HUES64 (cell line): ENCODE data around the gene PTPRZ1.

Experiments
- H3K27ac ChIP-seq: 2 replicates; pipeline ENCODE4 v1.7.0; 2013; ENCODE audit warnings: low read depth, low read length, inconsistent platforms
- H3K27me3 ChIP-seq: 2 replicates; pipeline ENCODE4 v1.6.1; 2013; ENCODE audit warnings: mild to moderate bottlenecking, low read length; ENCODE audit not compliant: insufficient read depth
- H3K36me3 ChIP-seq: 2 replicates; pipeline ENCODE4 v1.6.1; 2013; ENCODE audit warnings: mild to moderate bottlenecking, low read length; ENCODE audit not compliant: insufficient read depth
- H3K4me1 ChIP-seq: 2 replicates; pipeline ENCODE4 v1.6.1; 2013; ENCODE audit warnings: mild to moderate bottlenecking, low read length, moderate library complexity; ENCODE audit not compliant: insufficient read depth
- H3K4me3 ChIP-seq: 2 replicates; pipeline ENCODE4 v1.5.1; 2013; ENCODE audit warnings: mild to moderate bottlenecking, low read length, moderate library complexity
- H3K9ac ChIP-seq: 2 replicates; pipeline ENCODE4 v1.6.1; 2013; ENCODE audit warnings: mild to moderate bottlenecking, low read depth, low read length
- H3K9me3 ChIP-seq: 2 replicates; pipeline ENCODE4 v1.6.1; 2013; ENCODE audit warnings: low read depth, low read length; ENCODE audit not compliant: insufficient read depth
- WGBS: fragments of 150-250, 120-280 bp; methylation state at CpG from one replicate; pipeline ENCODE4 v1.1.7; 2013; ENCODE audit warnings: missing lambda C conversion rate; 5-methylcytosine and 5-hydroxymethylcytosine counted together

The PTPRZ1 gene

DNA sequence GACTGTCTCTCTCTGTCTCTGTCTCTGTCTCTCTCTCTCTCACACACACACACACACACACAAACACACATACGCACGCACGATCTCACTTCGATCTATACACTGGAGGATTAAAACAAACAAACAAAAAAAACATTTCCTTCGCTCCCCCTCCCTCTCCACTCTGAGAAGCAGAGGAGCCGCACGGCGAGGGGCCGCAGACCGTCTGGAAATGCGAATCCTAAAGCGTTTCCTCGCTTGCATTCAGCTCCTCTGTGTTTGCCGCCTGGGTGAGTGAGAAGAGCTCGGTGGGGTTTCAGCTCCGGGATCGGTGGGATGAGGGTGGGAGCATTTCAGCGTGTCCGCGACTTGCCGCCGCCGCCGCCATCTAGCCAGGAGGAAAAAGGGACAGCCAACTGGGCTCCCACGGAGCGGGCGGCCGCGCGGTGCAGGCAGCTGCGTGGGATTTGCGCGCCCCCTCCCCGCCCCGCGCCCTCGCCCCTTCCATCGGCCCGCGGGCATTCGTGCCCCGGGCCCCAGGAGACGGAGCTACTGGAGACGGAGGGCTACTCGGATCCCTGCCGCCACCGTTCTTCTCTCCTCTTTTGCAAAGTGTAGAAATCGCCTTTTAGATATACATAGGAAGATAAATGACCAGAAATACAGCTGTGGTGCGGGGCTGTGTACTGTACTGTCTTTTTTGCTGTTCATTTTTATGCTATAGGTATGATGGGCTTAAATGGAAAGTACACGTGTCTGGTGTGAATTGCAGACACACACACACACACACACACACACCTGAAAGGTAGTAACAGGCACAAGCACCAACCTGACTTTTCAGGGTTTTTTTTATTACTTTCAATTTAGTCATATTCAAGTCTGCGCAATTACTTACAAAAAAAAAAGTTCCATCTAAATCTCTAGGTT is 581 bp downstream of the PTPRZ1 start:
- under 1% methylated on average over 51 of the region's 51 CpGs for WGBS
- Histone ChIP-seq H3K4me3 (peak overlapping the region; percentile 87), H3K9ac (peak overlapping the region; percentile 79), H3K27me3 (peaks cover 5% of the 10 kb centered on the region; the same call in 1 of the 2 replicates), H3K9me3 (no peaks in the 10 kb centered on the region), H3K36me3 (no peaks in the 10 kb centered on the region), H3K4me1 (peaks cover 33% of the 10 kb centered on the region), H3K27ac (peak overlapping the region; percentile 67)

DNA sequence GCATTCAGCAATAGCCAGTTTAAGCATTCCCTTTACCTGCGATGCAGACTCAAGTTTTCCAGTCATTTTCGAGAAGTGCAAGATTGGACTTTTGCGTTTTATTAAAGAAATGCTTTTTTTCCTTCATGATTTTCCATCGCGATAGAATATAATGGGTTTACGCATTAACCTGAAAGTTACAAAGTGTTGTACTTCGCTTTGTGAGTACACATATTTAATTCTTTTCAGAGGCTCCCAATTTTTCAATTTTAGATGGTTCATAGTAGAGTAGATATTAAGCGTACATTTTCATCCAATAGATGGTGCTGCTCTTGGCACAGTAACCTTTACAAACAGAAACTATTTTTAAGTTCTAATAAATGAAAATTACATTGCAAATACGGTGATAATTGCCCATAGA is 1.3 kb downstream of the PTPRZ1 start:
- no peaks in the 10 kb centered on the region for H3K36me3 ChIP-seq
- no peak overlapping the region for H3K27ac ChIP-seq
- WGBS = 7% methylated on average over 8 of the region's 9 CpGs
- H3K9ac ChIP-seq = peak overlapping the region; percentile 79
- H3K9me3 ChIP-seq = no peaks in the 10 kb centered on the region
- peak overlapping the region; percentile 87 for H3K4me3 ChIP-seq
- peaks cover 5% of the 10 kb centered on the region; the same call in 1 of the 2 replicates for H3K27me3 ChIP-seq
- H3K4me1 ChIP-seq = peaks cover 41% of the 10 kb centered on the region

DNA sequence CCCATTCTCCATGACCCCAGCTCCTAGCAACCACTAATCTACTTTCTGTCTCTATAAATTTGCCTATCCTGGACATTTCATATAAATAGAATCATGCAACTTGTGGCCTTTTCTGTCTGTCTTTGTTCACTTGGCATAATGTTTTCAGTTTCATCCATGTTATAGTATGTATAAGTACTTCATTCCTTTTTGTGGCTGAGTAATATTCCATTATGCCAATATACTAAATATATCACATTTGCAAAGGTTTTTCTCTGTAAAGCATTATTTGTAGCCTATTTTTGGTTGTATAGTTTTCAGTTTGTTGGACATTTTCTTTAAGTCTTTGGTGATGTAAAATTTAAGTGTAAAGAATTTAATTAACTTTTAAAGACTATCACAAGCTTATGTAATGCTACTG is 2.2 kb downstream of the PTPRZ1 start:
- peaks cover 5% of the 10 kb centered on the region; the same call in 1 of the 2 replicates for H3K27me3 ChIP-seq
- no peaks in the 10 kb centered on the region for H3K36me3 ChIP-seq
- peaks cover 50% of the 10 kb centered on the region for H3K4me1 ChIP-seq
- no peak overlapping the region for H3K27ac ChIP-seq
- peak overlapping the region; percentile 87 for H3K4me3 ChIP-seq
- no peak overlapping the region for H3K9ac ChIP-seq
- no peaks in the 10 kb centered on the region for H3K9me3 ChIP-seq

DNA sequence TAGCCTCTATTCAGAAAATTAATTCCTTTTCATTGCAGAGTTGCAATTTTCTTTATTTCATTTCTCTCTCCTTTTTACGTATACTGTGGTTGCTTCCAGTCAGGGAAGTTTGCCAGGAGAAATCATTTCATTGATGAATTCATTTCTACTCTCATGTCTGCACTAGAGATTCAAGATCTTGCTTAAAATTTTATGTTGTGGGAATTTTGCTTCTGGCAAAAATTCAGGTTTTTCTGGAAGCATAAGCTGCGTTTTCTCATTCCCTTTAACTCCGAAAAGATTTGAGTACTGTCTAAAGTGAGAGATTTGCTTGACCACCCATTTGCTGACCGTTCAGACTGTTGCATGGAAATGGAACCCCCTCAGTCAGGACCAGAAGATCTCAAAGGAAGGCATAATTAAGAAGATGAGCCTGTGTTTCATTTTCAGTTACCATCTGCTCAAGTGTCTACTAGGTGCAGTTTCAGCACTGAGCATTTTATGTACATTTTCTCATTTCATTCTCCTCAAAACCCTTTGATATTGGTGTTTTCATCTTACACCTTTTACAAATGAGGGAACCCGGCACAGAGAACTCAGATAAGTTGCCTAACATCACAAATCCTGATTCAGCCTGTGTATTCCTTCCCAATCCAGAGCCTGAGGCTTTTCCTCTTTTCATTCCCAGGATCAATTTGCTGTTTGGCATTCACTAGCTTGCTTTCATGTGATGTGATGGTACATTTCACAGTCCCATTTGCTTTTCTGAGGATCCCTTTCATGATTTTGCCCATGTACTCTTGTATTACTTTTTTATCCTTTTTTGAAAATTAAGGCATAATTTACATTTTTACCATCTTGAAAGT is 3.9 kb downstream of the PTPRZ1 start:
- peaks cover 66% of the 10 kb centered on the region for H3K4me1 ChIP-seq
- no peaks in the 10 kb centered on the region for H3K9me3 ChIP-seq
- peaks cover 2% of the 10 kb centered on the region; the same call in 1 of the 2 replicates for H3K36me3 ChIP-seq
- no peak overlapping the region for H3K9ac ChIP-seq
- 82% methylated on average over 5 of the region's 5 CpGs for WGBS
- H3K4me3 ChIP-seq = peak overlapping the region; percentile 87
- H3K27ac ChIP-seq = no peak overlapping the region; the same call in 1 of the 2 replicates
- H3K27me3 ChIP-seq = no peaks in the 10 kb centered on the region

DNA sequence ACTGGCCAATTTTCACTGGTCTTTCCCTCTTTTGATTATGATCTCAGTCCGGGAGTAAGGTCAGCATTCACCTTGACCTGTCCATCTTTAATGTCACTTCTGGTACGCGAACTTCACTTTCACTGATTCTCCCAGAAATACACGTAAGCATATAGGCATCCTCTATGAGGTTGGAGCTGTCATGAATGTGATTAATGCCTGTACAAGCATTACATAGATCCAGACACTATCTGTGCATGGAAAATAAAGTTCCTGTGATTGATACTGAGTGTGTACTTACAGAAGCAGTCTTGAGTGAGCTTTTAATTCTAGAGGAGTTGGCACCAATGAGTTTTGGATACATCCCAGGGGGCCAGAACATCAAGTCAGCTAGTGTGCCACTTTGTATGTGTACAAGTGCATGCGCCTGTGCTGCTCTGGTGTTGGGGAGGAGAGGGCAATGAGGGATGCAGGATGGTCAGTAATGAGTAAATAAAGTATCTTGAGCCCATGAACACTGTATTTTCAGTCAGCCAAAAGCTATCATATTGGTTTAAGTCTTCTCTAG is 6.0 kb downstream of the PTPRZ1 start:
- Histone ChIP-seq H3K9me3 (no peaks in the 10 kb centered on the region), H3K36me3 (peaks cover 2% of the 10 kb centered on the region; the same call in 1 of the 2 replicates), H3K4me1 (peaks cover 76% of the 10 kb centered on the region), H3K4me3 (no peak overlapping the region), H3K27ac (no peak overlapping the region), H3K9ac (no peak overlapping the region), H3K27me3 (no peaks in the 10 kb centered on the region)
- 95% methylated on average over 4 of the region's 5 CpGs for WGBS

DNA sequence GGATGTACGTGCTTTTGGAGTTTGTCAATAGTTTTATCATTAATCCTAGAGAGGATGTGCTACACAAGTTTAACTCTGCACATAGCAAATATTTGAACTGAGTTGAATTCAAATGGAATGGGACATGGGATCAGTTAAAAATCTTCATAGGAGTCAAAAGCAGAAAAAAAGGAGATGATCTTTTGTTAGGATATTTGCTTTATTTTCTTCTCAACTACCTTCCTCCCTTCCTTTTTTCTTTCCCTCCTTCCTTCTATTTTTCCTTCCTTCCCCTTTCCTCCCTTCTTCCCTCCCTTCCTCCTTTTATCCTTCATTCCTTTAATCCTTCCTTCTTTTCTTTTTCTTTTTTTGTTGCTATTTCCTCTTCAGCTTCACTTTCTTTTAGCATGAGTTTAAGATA is 6.6 kb downstream of the PTPRZ1 start:
- Histone ChIP-seq H3K27ac (no peak overlapping the region), H3K9ac (no peak overlapping the region), H3K4me3 (no peak overlapping the region), H3K36me3 (peaks cover 2% of the 10 kb centered on the region; the same call in 1 of the 2 replicates), H3K27me3 (no peaks in the 10 kb centered on the region), H3K9me3 (no peaks in the 10 kb centered on the region), H3K4me1 (peaks cover 82% of the 10 kb centered on the region)
- WGBS = 82% methylated on average over 1 of the region's 1 CpG

DNA sequence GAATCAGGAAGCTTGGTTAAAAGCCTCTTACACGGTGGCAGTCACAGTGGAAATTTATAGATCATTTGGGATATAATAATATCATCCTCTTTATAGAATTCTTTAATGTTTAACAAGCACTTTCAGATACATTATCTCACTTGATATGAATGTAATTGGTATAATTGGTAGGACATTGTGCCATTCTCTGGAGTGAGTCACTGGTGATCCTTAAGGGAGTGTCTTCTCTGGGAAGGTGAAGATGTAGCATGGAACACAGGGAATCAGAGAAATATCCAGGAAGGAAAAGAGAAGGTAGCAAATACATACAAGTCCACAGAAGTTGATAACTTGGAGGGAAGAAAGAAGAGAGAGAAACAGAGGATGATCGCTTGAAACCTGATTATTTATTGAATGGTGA is 9.8 kb downstream of the PTPRZ1 start:
- Histone ChIP-seq H3K4me3 (no peak overlapping the region), H3K4me1 (peaks cover 86% of the 10 kb centered on the region), H3K27me3 (no peaks in the 10 kb centered on the region), H3K27ac (no peak overlapping the region), H3K9me3 (no peaks in the 10 kb centered on the region), H3K9ac (no peak overlapping the region), H3K36me3 (peaks cover 7% of the 10 kb centered on the region; the same call in 1 of the 2 replicates)
- 75% methylated on average over 2 of the region's 2 CpGs for whole genome bisulfite sequencing

DNA sequence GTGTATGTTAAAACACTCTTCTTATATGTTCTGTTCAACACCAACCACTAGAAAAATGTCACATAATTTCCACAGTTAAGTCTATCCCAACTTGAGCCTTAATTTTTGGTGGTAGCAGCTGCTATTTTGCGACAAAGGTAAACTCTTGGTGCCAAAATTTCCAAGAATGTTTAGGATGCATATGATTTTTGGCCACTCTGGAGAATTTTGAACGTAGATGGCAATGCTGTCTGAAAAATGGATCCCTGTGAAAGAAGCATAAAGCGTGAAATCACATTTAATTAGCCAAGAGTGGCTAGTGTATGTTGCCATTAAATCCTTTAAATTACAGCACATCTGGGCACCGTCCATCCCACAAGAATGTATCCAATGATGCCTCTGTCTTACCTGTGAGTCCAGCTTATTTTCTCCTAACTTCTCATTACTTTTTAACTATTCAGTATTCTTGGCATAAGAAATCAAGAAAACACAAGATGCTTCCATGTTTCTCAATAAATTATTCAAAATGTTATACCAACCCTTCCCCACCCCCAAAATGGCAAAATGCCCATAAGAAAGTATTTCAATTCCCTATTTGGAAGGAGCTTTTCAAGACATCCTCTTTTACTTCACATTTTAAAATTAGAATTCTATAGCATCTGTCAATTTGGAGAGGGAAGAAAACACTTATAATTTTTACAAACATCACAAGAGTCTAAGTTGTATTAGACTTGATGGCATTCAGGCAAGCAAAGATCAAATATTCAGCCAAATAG is 12.4 kb downstream of the PTPRZ1 start:
- no peak overlapping the region for H3K9ac ChIP-seq
- no peak overlapping the region for H3K27ac ChIP-seq
- H3K4me3 ChIP-seq = no peak overlapping the region
- H3K27me3 ChIP-seq = no peaks in the 10 kb centered on the region
- H3K36me3 ChIP-seq = peaks cover 11% of the 10 kb centered on the region; the same call in 1 of the 2 replicates
- WGBS = 87% methylated on average over 4 of the region's 4 CpGs
- H3K9me3 ChIP-seq = no peaks in the 10 kb centered on the region
- H3K4me1 ChIP-seq = peaks cover 62% of the 10 kb centered on the region

DNA sequence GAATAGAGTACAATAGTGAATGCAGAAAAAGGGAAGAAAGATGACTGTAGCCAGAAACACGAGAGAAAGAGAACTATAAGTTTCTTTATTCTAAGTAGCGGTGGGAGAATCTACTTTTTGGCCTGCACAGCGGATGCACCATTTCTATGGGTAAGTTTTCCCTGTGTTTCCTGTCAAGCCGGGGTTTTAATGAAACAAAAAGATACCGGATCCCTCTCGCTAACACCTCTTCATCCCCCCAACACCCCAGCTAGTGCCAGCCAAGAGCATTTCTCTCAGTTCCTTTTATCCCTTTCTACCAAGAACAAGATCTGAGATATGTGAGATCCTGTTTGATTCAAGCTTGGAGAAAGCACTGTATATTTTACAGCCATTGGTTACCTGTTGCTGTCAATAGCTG is 14.7 kb downstream of the PTPRZ1 start:
- H3K9ac ChIP-seq = no peak overlapping the region
- no peak overlapping the region for H3K27ac ChIP-seq
- WGBS = 92% methylated on average over 6 of the region's 6 CpGs
- peaks cover 51% of the 10 kb centered on the region for H3K4me1 ChIP-seq
- H3K4me3 ChIP-seq = no peak overlapping the region
- H3K9me3 ChIP-seq = no peaks in the 10 kb centered on the region
- peaks cover 9% of the 10 kb centered on the region; the same call in 1 of the 2 replicates for H3K36me3 ChIP-seq
- H3K27me3 ChIP-seq = no peaks in the 10 kb centered on the region

DNA sequence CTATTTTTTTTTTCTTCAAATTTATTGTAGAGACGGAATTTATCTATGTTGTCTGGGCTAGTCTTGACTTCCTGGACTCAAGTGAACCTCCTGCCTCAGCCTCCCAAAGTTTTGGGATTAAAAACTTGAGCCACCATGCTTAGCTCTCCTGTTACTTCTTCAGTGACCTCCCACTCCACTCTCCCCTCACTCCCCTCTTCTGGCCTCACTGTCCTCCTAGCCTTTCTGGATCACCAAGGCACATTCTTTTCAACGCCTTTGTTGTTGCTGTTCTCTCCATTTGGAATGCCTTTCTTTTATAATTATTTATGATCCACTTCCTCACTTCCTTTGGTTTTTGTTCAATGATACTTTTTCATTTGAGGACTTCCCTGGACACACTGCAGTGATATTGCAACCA is 17.9 kb downstream of the PTPRZ1 start:
- Histone ChIP-seq H3K4me3 (no peak overlapping the region), H3K9ac (no peak overlapping the region), H3K27me3 (no peaks in the 10 kb centered on the region), H3K36me3 (peaks cover 16% of the 10 kb centered on the region; the same call in 1 of the 2 replicates), H3K4me1 (peaks cover 27% of the 10 kb centered on the region), H3K9me3 (no peaks in the 10 kb centered on the region), H3K27ac (no peak overlapping the region)
- 100% methylated on average over 2 of the region's 2 CpGs for WGBS
